GM19438 (cell line): ENCODE results near the gene TMTC1.

Experiments
- ATAC-seq: cut with Tn5 transposase; IDR thresholded peaks from one replicate; pipeline ENCODE4 v1.9.1; 2021; ENCODE audit warnings: low read depth; ENCODE audit not compliant: unreplicated experiment

The TMTC1 gene

DNA sequence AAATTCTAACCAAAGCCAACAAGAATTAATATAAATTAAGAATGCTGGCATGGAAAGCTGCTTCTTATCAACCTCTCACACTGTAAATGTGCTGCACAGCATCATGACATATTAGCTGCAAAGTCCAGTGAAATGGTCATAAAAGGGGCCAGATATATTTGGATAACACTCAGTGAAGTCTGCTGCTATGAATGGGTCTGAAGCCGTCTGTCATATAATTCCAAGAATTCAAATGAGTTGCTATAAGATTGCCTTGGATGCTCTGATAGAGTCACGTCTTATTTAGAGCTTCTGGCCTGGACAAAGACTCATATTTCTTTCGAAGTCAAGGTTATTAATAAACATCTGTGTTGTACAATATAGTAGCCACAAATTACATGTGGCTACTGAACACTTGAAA is 231.9 kb downstream of the TMTC1 start:
- no peak for ATAC-seq

DNA sequence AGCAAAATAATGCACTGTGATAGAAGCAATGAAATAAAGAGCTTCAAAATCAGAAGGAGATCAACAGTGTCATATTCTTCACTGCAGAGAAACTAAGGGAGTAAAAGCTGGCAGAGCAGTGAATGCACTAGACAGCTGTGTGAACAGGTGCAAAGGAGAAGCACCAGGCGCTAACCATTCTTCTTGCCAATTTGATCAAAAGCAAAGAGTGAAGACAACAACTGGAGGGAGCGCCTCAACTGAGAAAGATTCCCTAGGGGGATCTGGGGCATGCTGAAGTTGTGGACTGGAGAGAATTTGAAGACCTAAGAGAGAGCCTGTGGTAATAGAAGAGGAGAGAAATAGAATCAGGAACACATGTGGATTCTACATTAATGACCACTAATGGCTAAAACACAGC is 235.9 kb downstream of the TMTC1 start:
- ATAC-seq, result no peak

DNA sequence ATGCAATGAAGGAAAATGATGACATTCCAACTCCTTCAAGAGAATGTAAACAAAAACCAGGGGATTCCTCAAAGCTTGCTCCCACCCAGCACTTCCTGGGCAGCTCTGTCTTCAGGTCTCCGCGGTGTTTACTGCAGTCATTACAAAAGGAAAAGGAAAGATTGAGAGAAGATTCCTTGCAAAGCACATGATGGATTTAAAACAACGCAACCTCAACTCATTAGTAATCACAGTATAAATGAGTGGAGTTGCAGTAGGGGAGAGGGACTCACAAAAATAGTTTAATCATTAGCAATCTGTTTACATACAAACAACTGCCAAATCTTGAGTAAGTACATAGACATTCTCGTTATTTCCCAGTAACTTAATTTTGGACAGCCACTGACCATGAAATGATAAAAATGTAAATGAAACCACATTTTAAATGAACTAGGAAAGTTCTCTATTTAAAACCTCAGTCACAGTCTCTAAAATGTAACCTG is 236.6 kb downstream of the TMTC1 start:
- ATAC-seq, result no peak

DNA sequence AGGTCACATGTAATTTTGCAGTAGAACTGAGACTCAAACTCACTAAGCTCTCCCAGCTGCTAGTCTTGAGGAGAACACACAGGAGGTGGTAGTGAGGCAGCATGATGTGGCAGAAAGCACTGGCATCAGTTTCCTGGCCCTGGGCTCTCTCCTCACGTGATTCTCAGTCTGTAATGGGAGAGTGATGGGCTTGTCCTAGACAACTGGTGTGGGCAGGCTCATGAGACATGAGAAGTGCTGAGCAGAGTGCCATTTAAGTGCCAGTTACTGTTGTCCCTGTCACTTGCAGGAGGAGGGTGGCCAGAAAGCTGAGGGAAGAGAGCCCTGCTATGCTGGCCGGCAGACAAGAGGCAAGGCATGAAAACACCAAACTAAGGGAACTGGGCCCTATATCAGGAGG is 237.7 kb downstream of the TMTC1 start:
- ATAC-seq, result no peak

DNA sequence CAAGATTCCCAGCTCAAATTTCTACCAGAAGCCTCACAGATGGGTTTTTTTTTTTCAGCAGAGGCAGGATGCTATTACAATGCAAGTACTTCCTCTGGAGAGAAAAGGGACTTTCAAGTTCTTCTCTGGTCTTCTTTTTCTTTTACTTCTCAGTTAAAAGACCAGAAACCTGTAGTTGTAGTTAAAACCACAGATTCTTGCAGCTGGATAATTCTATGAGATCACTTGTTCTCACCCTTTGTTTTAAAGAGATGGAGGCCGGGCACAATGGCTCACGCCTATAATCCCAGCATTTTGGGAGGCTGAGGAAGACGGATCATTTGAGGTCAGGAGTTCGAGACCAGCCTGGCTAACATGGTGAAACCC is 238.7 kb downstream of the TMTC1 start:
- ATAC-seq, result no peak

DNA sequence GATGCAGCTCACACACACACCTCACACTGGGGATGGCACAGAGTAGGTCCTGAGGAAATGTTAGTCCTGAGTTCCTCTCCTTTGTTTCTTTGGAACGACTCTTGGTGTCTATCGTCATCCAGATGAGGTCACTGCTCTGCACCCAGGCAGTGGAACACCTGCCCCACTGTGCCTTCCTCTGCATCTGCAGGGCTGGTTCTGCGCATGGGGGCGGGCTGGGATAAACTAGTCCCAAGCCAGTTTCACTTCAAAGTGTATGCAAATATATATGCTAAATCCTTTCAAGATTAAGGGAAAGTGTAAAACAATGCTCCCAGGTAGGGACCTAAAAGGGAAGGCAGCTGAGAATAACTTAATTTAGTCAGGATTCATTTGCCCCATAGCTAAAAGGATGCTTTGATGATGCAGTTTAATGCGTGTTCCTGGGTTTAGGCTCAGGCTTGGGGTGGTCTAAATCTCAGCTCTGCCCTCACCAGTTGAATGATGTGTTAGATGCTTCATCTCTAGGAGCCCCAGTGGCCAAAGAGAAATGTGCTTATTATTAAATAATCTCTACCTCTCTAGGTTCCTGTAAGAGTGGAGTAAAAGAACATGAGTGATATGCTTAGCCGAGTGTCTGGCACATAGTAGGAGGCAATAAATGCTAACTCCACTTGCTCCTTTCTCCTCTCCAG is 239.2 kb downstream of the TMTC1 start:
- ATAC-seq, result no peak

DNA sequence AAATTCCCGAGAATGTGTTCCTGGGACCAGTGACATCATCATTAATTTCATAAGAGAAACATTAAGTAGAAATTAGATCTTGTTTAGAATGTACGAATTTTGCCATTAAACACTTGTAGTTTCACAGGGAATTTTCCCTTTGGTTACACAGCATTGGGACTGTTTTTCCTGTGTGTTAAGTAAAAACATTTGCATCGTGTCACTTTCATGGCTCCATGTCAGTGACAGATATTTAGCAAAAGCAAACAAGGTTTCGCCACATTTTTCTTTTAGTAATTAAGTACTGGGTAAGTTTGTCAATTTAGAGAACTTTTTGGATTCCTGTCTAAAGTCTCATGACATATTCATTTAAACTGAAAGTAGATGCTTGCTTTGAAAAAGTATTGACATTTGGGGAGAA is 240.7 kb downstream of the TMTC1 start:
- no peak for ATAC-seq

DNA sequence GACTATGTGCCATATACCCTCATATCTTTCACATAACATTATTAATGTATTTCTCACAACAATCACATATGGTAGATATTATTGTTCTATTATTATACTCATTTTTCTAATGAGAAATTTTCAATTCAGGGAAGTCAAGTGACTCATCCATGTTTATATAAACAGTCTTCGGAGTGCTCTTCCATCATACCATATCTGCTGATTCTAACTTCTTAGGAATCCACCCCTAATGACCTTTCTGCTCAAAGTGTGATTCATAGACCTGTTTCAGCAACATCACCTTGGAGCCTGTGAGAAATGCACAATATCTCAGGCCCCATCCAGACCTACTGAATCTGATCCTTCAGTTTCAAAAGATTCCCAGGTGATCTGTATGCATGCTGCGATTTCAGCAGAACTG is 246.4 kb downstream of the TMTC1 start:
- ATAC-seq, result no peak

DNA sequence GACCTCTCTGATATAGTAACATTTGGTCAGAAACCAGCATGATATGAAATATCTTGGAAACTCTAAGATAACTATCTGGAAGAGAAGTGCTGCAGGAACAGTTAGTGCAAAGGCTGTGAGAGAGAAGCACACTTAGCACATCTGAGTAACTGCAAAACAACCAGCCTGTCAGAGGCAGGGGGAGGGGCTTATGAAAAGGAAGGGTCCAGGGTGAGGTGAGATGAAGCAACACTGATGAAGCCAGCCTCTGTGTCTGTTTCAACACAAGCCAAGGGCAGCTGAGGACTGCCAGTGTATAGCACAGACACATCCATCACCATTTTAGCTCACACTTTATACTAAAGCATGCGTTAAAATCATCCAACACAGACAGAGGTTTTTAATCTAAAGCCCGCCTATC is 248.8 kb downstream of the TMTC1 start:
- ATAC-seq, result no peak

DNA sequence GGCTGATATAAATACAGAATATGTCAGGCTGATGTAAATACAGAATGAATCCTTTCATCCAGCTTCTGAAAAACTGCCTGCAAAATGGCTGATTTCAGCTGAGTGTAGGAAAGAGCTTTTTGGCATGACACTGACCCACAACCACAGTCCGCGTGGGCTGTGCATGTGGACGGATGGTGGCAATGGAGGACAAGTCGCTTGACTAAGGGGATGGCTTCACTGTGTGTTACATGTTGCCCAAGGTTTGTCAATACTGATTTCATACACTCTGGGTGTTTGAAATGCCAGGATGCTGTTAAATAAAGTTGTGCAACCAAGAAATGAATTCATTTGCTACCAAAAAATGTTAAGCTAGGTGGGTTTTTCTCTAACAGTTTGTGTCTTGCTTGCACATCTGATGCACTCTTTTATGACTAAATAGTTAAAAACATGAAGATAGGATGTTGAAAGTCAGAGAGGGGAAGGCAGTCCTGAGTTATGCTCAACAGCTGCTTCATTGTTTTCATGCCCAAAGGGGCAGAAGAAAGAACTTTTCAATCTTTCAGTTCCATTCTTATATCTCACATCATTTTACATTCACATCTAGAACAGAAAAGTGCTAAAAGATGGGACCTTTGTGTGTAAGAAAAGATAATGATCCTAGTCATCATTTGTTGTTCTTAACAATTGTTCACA is 249.8 kb downstream of the TMTC1 start:
- no peak for ATAC-seq

DNA sequence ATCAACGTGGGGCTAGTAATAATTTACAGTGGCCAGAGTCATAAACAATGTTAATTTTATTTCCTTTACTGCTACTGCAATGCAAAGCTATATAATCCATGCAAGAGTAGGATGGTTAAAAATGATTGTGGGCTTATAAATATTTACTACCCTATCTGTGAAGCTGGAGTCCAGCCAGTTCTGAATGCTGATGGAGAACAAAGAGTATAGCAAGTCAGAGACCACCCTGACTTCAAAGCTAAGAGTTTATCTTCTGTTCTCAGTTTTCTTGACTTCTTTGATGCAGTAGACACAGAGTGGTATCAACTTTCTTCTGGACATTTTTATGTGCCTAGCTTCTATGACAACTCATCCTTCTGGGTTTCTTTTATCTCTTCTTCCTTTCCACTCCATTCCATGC is 252.3 kb downstream of the TMTC1 start:
- no peak for ATAC-seq

DNA sequence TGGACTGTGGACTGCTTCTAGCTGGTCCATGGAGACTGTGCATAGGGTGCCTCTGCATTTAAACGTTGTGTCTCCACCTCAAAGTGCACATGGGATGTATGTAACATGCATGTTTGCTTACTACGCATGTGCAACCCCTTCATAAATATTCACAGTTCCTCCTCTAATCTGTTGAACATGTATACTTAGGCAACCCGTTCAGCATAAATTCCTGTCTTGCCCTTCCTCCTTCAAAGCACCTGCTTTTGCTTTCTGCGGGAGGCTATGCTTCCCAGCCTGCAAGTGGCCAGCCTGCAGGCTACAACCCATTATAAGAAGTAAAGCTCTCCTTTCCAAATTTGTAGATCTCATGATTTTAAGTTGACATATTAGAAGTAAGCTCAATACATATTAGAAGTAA is 253.3 kb downstream of the TMTC1 start:
- no peak for ATAC-seq

DNA sequence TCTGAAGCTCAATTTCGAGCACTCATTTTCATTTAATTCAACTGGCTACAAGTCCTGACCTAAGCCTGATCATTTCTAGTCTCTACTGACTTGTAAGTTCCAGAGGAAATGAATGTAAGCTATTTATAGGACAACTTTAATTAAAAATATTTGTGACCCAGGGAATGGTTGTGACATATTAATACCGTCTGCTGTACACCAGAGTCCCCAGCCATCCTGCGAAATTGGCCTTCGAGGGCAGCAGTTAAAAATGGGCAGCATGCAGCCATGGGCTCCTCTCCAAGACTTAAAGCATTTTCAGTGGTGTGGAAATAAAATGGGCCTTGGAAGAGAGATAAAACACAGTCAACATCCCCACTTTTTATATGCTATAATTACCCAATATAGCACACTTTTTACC is 255.6 kb downstream of the TMTC1 start:
- no peak for ATAC-seq

DNA sequence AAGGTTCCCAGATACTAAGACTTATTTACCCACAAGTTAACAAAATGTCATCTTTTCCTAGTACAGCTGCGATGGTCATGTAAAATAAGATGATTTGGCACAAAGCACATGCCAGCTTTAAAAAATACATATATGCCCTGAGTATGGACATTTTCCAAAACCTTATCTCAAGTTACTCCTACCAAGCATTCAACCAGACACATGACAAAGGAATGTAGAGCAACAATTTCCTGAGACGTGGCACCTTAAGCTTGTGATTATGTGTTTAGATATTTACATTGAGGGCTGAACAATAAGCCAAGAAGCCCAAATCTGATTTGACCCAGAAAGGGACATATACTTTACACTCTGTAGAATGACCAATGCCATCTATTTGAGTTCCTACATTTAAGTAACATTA is 261.8 kb downstream of the TMTC1 start:
- no peak for ATAC-seq

DNA sequence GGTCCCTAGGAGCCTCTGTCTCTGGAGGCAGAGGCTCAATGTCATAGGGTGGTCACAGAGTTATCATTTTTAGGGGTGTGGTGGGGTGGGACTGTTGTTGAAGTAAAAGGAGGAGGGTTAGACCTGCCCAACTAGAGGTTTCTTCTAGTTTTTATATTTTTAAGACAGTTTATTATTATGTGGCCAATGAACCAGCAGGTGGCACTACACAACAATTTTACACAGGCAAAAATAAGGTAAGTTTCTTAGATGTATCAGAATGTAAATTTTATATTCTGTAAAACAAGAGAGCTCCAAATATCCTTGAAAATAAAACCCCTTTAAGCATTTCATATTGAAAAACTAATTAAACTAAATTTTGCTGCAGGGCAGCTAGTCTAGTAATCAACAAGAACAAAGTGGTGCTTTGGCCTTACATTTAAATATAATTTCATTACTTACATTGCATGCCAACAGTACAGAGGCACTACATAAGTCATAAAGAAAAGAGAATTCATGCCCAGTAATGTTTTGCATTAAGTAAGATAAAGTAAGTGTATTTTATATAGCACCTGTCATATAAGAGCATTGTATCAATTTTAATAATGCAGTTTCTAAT is 264.1 kb downstream of the TMTC1 start:
- ATAC-seq, result no peak

DNA sequence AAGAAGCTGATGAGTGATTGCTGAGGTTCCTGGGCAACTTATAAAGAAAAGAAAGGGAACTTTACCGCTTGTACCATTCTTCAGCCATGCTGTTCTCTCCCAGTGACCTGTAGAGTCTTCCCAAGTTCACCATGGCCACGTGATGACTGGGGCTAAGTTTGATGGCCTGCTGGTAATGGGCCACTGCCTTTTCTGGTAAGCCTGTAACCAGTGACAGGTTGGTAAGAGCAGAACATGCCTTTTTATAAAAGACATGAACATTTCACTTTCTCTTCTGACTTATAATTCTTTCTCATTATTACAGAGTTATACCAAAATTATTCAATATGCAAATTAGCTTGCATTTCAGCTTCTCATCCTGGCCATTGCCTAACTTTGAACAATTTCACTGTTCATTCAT is 265.3 kb downstream of the TMTC1 start:
- ATAC-seq, result no peak

DNA sequence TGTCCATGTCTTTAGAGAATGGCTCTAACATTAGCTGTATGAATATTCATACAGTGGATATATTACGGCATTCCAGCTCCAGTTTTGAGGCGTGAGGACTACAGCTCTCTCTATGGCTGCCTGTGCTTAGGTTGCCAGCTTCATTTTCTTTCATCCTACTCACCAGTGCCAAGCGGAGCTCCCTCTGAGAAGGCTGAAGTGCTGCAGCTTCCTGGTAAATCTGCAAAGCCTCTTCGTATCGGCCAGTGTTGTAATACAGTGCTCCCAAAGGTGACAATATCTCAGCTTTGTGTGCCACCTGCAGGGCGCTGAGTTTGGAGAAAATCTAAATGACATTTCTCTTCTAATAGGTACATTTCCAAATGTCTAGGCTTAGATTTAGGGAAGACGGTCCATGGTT is 266.5 kb downstream of the TMTC1 start:
- no peak for ATAC-seq

DNA sequence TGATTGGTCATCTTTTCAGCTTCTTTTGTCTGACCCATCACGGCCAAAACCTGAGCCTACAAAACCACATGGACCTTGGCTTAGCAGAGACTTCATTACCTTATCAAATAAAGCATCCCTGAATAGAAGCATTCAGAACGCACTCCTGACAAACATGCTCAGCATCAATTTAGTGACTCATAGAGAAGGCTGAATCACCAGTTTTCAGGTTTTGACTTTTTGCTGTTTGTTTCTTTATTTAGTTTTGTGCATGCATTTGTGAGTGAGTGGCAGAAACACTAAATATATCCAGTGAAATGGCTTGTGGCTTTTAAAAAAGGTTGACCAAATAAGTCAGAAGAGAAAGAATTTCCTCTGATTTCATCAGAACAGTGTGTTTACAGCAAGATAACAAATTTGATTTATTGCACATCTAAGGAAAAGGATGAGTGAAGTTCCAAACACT is 267.3 kb downstream of the TMTC1 start:
- no peak for ATAC-seq

DNA sequence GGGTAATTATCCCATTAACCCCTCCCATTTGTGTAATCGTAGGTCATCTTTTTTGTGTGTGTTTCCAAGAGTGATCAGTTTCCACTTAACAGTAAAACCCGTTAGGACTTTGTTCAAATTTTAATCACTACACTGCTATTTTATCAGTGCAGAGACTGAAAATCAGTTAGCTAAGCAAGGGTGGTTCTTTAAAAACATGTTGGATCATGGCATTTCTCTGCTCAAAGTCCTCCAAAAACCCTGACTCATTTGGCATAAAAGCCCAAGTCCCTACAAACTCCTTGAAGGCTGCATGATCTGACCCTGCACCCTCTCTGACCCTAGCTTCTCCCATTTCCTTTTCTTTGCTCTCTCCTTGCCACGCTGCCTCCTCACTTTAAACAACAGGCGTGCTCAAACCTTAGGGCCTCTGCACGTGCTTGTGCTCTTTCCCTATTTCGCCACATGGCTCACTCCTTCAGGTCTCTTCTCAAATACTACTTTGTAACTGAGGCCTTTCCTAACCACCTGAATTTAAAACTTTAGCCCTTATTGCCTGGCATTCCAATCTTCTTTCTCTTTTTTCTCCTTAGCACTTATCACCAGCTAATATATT is 273.1 kb downstream of the TMTC1 start:
- ATAC-seq, result no peak

DNA sequence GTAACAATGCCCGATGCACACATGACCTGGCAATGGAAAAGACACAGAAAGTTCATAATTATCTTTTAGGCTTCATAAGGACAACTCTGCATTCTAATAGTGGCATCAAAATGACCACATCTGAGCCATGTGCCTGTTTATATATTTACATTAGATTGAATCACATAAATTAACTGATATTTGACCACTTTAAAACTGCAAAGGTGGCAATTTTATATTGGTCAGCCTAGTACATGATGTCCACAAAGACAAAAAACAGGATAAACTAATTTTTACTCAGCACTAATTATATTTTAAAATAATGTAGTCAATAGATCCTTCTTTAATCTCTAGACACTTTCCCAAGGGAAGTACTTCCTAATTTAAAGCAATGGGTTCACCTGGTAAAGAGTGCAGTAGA is 274.2 kb downstream of the TMTC1 start:
- no peak for ATAC-seq

DNA sequence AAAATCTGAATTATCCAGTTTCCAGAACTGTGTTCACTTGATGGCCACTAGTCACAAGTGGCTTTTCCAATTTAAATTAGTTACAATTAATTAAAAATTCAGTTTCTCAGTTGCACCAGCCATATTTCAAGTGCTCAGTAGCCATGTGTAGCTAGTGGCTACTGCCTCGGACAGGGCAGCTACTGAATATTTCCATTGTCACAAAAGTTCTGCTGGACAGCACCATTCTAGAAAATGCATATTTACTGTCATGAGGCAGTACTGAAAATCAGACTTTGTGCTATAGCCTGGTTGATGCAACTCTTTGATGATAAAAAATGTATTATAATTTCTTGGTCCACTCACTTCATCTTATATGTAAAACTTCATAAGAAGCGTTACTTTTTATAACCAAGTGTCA is 274.8 kb downstream of the TMTC1 start:
- ATAC-seq, result no peak

DNA sequence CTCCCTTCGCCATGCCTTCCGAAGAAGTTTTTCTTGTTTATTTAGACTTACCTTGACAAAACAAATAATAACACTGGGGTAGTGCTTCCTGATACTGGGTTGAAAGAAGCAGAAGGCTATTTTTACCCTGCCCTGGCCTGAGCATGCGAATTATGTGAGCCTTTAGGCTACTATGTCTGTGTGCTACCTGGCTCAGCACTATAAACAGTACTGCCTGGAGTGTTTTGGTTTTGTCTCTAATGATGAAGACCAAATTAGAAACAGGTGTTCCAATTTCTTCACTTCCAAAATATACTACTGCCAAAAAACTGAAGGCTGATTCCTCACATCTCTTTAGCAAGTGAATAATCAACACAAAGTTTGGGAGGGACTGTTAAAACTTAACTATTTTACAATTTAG is 278.6 kb downstream of the TMTC1 start:
- no peak for ATAC-seq
